Activated CD4-positive, alpha-beta T cell treated with anti-CD3 and anti-CD28 coated beads for 36 hours (primary cell): ENCODE measurements around the gene TPRKB. TPM values are rescaled to one million over a fixed set of nuclear protein-coding genes. Genes with fewer than 3 reads are reported as not detected.
A peak's percentile ranks its signal among the peaks of the same experiment; 100 is the strongest.
"Not testable (repeated sequence)": the region's sequence is repeated elsewhere in the genome, so short reads cannot be mapped to it uniquely, and the experiment has no call there.

ENCODE experiments used
- ATAC-seq: fragments of 200-7000 bp; cut with Tn5 transposase; one replicate; pipeline ENCODE4 v1.10.0; 2021; ENCODE audit warnings: mild to moderate bottlenecking, moderate library complexity
- CTCF ChIA-PET: fragments of 350-600 bp; sonication (Branson Sonifier 250); formaldehyde crosslinking; loops from one replicate; lab custom pipeline; 2021; ENCODE audit warnings: antibody characterized with exemption; lab: Charles Lee
- POLR2A ChIA-PET: fragments of 350-600 bp; sonication (Branson Sonifier 250); formaldehyde crosslinking; loops from one replicate; lab custom pipeline; 2021; ENCODE audit warnings: antibody characterized with exemption, inconsistent platforms; lab: Charles Lee
- DNase-seq: peaks from one replicate; pipeline ENCODE4 v3.0.0-alpha.2; 2020
- H3K27ac Mint-ChIP-seq: one replicate; pipeline ENCODE4 v1.8.0; 2021; ENCODE audit warnings: mixed read lengths
- H3K27me3 Mint-ChIP-seq: one replicate; pipeline ENCODE4 v1.8.0; 2021; ENCODE audit warnings: mixed read lengths
- H3K36me3 Mint-ChIP-seq: one replicate; pipeline ENCODE4 v1.8.0; 2021; ENCODE audit warnings: low read depth, mixed read lengths
- H3K4me1 Mint-ChIP-seq: one replicate; pipeline ENCODE4 v1.8.0; 2021; ENCODE audit warnings: mixed read lengths
- H3K4me3 Mint-ChIP-seq: one replicate; pipeline ENCODE4 v1.8.0; 2021; ENCODE audit warnings: mild to moderate bottlenecking, moderate library complexity, mixed read lengths
- H3K9me3 Mint-ChIP-seq: one replicate; pipeline ENCODE4 v1.8.0; 2021; ENCODE audit warnings: low read depth, mixed read lengths
- intact Hi-C, 2 experiments: fragments of 100-400 bp; cut with DNase I in 1 of 2; cut with micrococcal nuclease in 1 of 2; formaldehyde crosslinking; loops; one replicate each; pipeline versions ENCODE4 v1.14.2 to v1.15.1; 2022 to 2024; cut with DNase I, micrococcal nuclease
- total RNA-seq, 2 experiments: library from RNA; stranded (reverse); gene quantifications; one replicate each; pipeline ENCODE4 v1.2.3, GENCODE V29; 2021

TPRKB gene
- total RNA-seq, 2 experiments from 2014 or later = 23.3 to 35.3 TPM

DNA sequence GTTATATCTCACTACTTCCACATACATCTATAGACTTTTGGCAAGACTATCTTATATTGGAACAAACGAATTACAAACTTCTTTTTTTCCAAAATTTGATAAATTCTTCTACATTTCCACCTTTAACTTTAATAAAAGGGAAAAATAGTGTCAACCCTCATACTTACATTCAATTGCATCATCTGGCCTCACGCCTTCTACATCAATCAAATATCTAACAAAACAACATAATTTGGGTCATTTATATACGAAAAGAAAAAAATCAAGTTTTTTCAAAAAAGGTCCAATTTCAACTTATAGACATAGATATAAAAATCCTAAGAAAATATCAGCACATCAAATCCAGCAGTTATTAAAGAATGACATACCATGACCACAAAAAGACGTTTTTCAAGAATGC is 29.8 kb upstream of the TPRKB start:
- no peaks in the 10 kb centered on the region for H3K27me3 Mint-ChIP-seq
- H3K9me3 Mint-ChIP-seq = no peaks in the 10 kb centered on the region
- peaks cover 55% of the 10 kb centered on the region for H3K36me3 Mint-ChIP-seq
- H3K27ac Mint-ChIP-seq = no peak overlapping the region
- peaks cover 13% of the 10 kb centered on the region for H3K4me1 Mint-ChIP-seq
- CTCF ChIA-PET = no interaction called here
- POLR2A ChIA-PET = no interaction called here
- no peak for ATAC-seq
- no peak overlapping the region for H3K4me3 Mint-ChIP-seq
- no peak for DNase-seq
- intact Hi-C loops = no loop called here

DNA sequence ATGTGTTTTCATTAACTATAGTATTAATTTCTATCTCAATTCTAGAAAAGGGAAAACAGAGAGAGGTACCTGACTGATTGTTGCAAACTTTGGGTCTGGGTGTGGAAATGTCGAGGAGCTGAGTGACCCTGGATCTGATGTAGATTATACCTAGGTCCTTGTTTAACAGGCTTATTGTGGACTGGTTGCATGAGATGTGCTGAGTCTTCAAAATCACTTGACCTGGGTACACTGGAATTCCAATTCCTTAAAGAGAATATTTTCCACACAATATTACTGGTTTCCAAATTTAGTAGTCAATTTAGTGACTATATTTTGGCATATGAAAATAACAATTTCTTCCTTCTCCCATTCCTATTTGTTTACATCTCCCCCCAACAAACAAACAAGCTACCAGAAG is 29.2 kb upstream of the TPRKB start:
- CTCF ChIA-PET = interaction anchor here (0.6 kb wide), 1 partner anchor 10 kb away, joined by 3 read pairs; no protein-coding TSS in a partner anchor
- ATAC-seq (no peak), DNase-seq (no peak)
- Mint-ChIP-seq H3K27ac (peak overlapping the region; percentile 21), H3K9me3 (no peaks in the 10 kb centered on the region), H3K4me1 (peaks cover 13% of the 10 kb centered on the region), H3K4me3 (no peak overlapping the region), H3K36me3 (peaks cover 56% of the 10 kb centered on the region), H3K27me3 (no peaks in the 10 kb centered on the region)
- intact Hi-C loops = no loop called here
- POLR2A ChIA-PET = no interaction called here

GRCh38 chr2:73764945-73765344 is 27.8 kb upstream of the TPRKB start:
- Mint-ChIP-seq H3K9me3 (no peaks in the 10 kb centered on the region), H3K27me3 (no peaks in the 10 kb centered on the region), H3K4me3 (no peak overlapping the region), H3K27ac (no peak overlapping the region), H3K36me3 (peaks cover 48% of the 10 kb centered on the region), H3K4me1 (peaks cover 7% of the 10 kb centered on the region)
- CTCF ChIA-PET = interaction anchor here (0.8 kb wide), 1 partner anchor 559 kb away, joined by 5 read pairs; no protein-coding TSS in a partner anchor
- intact Hi-C loops = no loop called here
- DNase-seq (no peak), ATAC-seq (no peak)
- POLR2A ChIA-PET = no interaction called here

DNA sequence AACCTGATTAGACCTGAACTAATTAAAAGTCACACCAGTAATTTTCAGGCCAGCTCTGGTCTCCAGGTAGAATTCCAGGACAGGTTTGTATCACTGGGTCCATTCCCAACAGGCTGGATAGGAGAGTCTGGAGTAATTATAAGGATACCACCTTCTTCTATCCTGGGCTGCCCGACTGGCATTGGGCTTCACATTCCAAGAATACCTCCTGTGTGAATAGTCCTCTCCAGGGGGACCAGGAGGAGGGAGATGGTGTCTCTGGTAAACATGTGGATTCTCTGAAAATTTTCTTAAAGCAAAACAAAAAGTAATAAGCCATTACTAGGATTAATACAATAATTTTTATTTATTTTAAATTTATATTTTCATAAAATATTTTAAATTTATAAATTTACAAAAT is 25.4 kb upstream of the TPRKB start:
- Mint-ChIP-seq H3K4me3 (no peak overlapping the region), H3K9me3 (no peaks in the 10 kb centered on the region), H3K36me3 (peaks cover 40% of the 10 kb centered on the region), H3K27ac (no peak overlapping the region), H3K4me1 (no peaks in the 10 kb centered on the region), H3K27me3 (no peaks in the 10 kb centered on the region)
- DNase-seq (no peak), ATAC-seq (no peak)
- ChIA-PET POLR2A (no interaction called here), CTCF (interaction anchor here (0.8 kb wide), 1 partner anchor 10 kb away, joined by 3 read pairs; no protein-coding TSS in a partner anchor)
- intact Hi-C loops = no loop called here

DNA sequence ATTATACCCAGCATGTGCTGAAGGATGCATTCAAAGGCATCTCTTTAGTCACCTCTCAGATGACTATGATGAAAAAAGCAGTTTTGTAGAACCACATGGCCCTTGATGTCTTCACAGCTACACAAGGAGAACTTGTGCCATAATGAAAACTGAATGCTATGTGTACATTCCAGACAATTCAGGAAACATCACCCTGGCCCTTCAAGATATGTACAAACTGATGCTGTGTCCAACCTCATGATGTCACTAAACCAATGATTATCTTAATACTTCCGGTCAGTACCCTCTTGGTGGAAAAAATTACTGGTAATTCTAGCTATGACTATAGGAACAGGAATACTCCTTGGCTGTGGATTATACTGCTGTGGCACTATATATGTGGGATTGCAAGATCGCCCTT is 22.8 kb upstream of the TPRKB start:
- POLR2A ChIA-PET = no interaction called here
- Mint-ChIP-seq H3K27ac (no peak overlapping the region), H3K36me3 (peaks cover 34% of the 10 kb centered on the region), H3K27me3 (no peaks in the 10 kb centered on the region), H3K9me3 (no peaks in the 10 kb centered on the region), H3K4me1 (no peaks in the 10 kb centered on the region), H3K4me3 (no peak overlapping the region)
- CTCF ChIA-PET = no interaction called here
- DNase-seq (no peak), ATAC-seq (no peak)
- intact Hi-C loops = loop anchor here in 1 of 2 experiments (10.0 kb wide), 1 partner anchor 385 kb away; the partner anchor contains the start of gene BOLA3

DNA sequence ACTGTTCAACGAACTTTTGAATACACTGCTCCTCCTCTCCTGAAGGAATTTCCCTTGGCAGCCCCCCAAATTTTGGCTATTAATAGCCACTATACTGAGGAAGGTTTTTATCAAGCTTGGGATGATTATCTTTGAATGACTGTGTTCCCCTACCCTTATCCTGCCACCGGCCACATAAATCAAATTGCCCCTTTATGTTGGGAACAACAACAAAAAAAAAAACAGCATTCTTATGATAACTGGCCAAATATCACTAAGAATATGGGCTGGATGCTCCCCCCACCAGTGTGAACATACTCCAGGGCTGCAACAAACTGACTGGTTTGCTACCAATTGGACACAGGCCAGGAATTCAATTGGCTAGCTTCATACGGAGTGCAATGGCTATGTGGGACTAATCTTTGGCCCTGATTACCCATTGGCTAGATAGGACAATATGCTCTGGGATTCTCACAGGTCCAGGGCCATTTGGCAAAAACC is 22.2 kb upstream of the TPRKB start:
- H3K9me3 Mint-ChIP-seq = peaks cover 3% of the 10 kb centered on the region
- H3K27ac Mint-ChIP-seq = no peak overlapping the region
- no peak for DNase-seq
- intact Hi-C loops = loop anchor here in 1 of 2 experiments (10.0 kb wide), 1 partner anchor 385 kb away; the partner anchor contains the start of gene BOLA3
- ChIA-PET CTCF (no interaction called here), POLR2A (no interaction called here)
- no peaks in the 10 kb centered on the region for H3K27me3 Mint-ChIP-seq
- H3K4me1 Mint-ChIP-seq = no peaks in the 10 kb centered on the region
- ATAC-seq = no peak
- peaks cover 39% of the 10 kb centered on the region for H3K36me3 Mint-ChIP-seq
- no peak overlapping the region for H3K4me3 Mint-ChIP-seq

GRCh38 chr2:73754332-73754731 is 17.2 kb upstream of the TPRKB start:
- H3K4me1 Mint-ChIP-seq, DNase-seq, ATAC-seq, H3K9me3 Mint-ChIP-seq, CTCF ChIA-PET, H3K27me3 Mint-ChIP-seq, H3K4me3 Mint-ChIP-seq: not testable (repeated sequence)
- Mint-ChIP-seq H3K27ac (peak overlapping the region; percentile 19), H3K36me3 (peaks cover 29% of the 10 kb centered on the region)
- intact Hi-C loops = loop anchor here in 1 of 2 experiments (10.0 kb wide), 1 partner anchor 390 kb away; the partner anchor contains the start of gene BOLA3
- POLR2A ChIA-PET = interaction anchor here (0.6 kb wide), 1 partner anchor 23 kb away, joined by 3 read pairs; no protein-coding TSS in a partner anchor

DNA sequence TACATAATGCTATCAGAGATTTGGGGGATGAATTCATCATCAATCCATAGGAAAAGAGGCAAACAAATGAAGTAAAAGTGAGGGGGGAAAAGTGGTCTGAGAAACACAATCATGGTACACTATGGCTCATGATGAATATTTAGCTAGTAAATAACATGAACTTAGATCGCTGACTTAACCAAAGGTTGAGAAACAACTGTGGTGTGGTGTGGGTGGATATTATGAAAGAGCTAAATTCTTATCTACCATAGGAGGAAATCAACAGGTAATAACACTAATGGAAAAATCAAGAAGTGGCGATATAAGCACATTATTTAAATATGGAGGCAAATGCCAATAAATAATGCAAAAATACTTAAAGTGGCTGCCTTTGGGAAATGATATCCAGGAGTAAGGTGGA is 12.2 kb upstream of the TPRKB start:
- H3K36me3 Mint-ChIP-seq = peaks cover 31% of the 10 kb centered on the region
- ChIA-PET CTCF (interaction anchor here (0.6 to 0.7 kb wide), 4 partner anchors 54 to 363 kb away, joined by 3 to 4 read pairs (median 3); no protein-coding TSS in a partner anchor), POLR2A (interaction anchor here (0.7 kb wide), 1 partner anchor 13 kb away, joined by 5 read pairs; no protein-coding TSS in a partner anchor)
- intact Hi-C loops = no loop called here
- DNase-seq = no peak
- H3K9me3 Mint-ChIP-seq = peaks cover under 1% of the 10 kb centered on the region
- ATAC-seq = no peak
- H3K4me3 Mint-ChIP-seq = no peak overlapping the region
- H3K4me1 Mint-ChIP-seq = peaks cover 14% of the 10 kb centered on the region
- no peaks in the 10 kb centered on the region for H3K27me3 Mint-ChIP-seq
- no peak overlapping the region for H3K27ac Mint-ChIP-seq

- ATAC-seq = no peak
- POLR2A ChIA-PET = no interaction called here
- no peaks in the 10 kb centered on the region for H3K27me3 Mint-ChIP-seq
- H3K4me3 Mint-ChIP-seq = no peak overlapping the region
- no peak for DNase-seq
- CTCF ChIA-PET = interaction anchor here (0.6 to 2.2 kb wide), 2 partner anchors 10 to 552 kb away, joined by 3 to 6 read pairs; partner anchors contain the start of gene TPRKB
- peaks cover 28% of the 10 kb centered on the region for H3K36me3 Mint-ChIP-seq
- no peak overlapping the region for H3K27ac Mint-ChIP-seq
- intact Hi-C loops = loop anchor here in 1 of 2 experiments (1.0 kb wide), 1 partner anchor 10 kb away; the partner anchor contains the start of gene TPRKB
- H3K4me1 Mint-ChIP-seq = peaks cover 14% of the 10 kb centered on the region
- H3K9me3 Mint-ChIP-seq = no peaks in the 10 kb centered on the region
These were observed 9.7 kb upstream of the TPRKB start for GRCh38 chr2:73746877-73747208.

DNA sequence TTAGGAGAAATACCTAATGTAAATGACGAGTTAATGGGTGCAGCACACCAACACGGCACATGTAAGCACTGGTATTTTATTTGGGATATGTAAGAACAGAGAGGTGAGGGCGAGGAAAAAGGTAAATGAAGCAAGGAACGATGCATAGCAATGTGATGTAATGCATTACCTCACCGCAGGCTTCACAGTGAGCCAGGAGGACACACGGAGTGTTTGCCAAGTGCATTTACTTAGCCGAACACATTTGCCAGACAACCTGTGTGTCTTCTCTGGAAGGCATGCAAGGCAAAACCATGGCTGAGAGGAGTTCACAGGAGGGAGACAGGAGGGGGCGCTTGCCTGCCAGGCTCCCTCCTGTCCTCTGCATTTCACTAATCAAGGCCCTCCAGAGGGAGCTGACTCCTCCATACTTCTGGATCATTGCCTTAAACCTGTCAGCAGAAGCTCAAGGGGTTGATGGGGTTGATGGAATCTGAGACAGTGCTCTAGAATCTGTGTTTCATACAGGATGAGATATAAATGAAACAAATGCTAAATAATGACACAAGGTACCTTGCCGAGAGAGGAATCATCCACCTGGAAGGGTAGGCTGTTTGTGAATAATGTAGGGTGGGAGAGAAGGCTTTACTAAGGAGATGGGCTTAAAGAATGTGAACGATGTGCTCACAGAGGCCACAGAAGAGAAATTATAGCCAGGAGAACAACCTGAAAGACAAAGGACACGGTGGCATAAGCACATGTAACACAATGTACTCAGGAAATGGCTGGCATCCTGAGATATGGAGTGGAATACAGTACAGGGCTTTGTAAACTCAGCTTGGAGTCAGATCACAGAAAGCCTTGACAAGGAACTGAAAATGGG is 9.1 kb upstream of the TPRKB start:
- Mint-ChIP-seq H3K4me1 (peaks cover 14% of the 10 kb centered on the region), H3K4me3 (no peak overlapping the region), H3K9me3 (no peaks in the 10 kb centered on the region), H3K36me3 (peaks cover 28% of the 10 kb centered on the region), H3K27ac (no peak overlapping the region), H3K27me3 (no peaks in the 10 kb centered on the region)
- ATAC-seq (no peak), DNase-seq (no peak)
- ChIA-PET POLR2A (no interaction called here), CTCF (interaction anchor here (2.2 kb wide), 1 partner anchor 9 kb away, joined by 6 read pairs; the partner anchor contains the start of gene TPRKB)
- intact Hi-C loops = no loop called here

DNA sequence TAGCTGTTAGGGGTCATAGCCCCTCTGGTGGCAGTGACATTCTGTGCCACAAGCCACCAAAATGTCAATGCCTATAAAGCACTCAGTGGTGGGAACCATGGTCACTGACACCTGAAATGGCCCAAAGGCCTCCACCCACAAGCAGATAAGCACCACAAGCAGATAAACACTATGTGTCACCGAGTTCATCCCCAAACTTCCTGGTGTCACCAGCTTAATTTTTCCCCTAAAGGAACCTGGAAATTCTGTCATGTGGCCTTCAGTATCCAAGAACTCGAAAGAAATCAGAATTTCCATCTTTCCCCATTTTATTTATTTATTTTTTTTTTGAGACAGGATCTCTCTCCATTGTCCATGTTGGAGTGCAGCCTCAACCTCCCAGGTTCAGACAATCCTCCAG is 3.6 kb upstream of the TPRKB start:
- intact Hi-C loops = no loop called here
- no peaks in the 10 kb centered on the region for H3K27me3 Mint-ChIP-seq
- H3K4me3 Mint-ChIP-seq = no peak overlapping the region
- CTCF ChIA-PET = interaction anchor here (0.6 to 0.7 kb wide), 2 partner anchors 91 to 157 kb away, joined by 3 read pairs; no protein-coding TSS in a partner anchor
- POLR2A ChIA-PET = no interaction called here
- ATAC-seq (no peak), DNase-seq (no peak)
- H3K27ac Mint-ChIP-seq = no peak overlapping the region
- peaks cover 14% of the 10 kb centered on the region for H3K4me1 Mint-ChIP-seq
- H3K9me3 Mint-ChIP-seq = peaks cover 4% of the 10 kb centered on the region
- peaks cover 18% of the 10 kb centered on the region for H3K36me3 Mint-ChIP-seq
